GM12892 (cell line): ENCODE measurements around the gene IL12A.
A peak's percentile ranks its signal among the peaks of the same experiment; 100 is the strongest.

Experiments
- DNase-seq: peaks from one replicate; pipeline ENCODE4 v3.0.0; 2011; ENCODE audit not compliant: insufficient read length
- FAIRE-seq: peaks from 2 replicates; lab custom pipeline; 2011; peaks lifted over from hg19 to GRCh38; lab: Jason Lieb, UNC
- POLR2A ChIP-seq: IDR thresholded peaks from 2 replicates; pipeline ENCODE4 v1.6.1; 2011; ENCODE audit warnings: low read depth, low read length, control low read depth
- POLR2AphosphoS5 ChIP-seq: IDR thresholded peaks from 2 replicates; pipeline ENCODE4 v1.6.1; 2011; ENCODE audit warnings: low read depth, low read length, control low read depth
- TAF1 ChIP-seq: IDR thresholded peaks from 2 replicates; pipeline ENCODE4 v1.6.1; 2011; ENCODE audit warnings: low read depth, mild to moderate bottlenecking, control low read depth, low read length, borderline replicate concordance

IL12A gene

DNA sequence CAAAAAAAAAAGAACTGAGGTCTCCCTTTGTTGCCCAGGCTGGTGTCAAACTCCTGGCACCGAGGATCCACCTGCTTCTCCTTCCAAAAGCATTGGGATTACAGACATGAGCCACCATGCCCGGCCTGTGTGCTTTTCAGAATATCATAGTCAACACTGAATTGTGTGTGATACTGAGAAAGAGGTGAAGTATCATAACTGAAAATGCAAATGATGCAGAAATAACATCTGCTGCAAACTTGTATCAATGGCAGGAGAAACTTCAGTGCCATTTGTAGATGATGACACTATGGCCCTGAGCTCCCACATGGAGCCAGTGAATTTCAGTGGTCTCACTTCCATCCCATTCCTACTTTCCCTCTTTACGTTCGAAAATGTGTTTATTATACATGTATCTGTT is 21.9 kb downstream of the IL12A start:
- TF ChIP-seq POLR2AphosphoS5 (no peak), TAF1 (no peak), POLR2A (no peak)
- DNase-seq: peak; percentile 16
- peak; percentile 73 for FAIRE-seq

DNA sequence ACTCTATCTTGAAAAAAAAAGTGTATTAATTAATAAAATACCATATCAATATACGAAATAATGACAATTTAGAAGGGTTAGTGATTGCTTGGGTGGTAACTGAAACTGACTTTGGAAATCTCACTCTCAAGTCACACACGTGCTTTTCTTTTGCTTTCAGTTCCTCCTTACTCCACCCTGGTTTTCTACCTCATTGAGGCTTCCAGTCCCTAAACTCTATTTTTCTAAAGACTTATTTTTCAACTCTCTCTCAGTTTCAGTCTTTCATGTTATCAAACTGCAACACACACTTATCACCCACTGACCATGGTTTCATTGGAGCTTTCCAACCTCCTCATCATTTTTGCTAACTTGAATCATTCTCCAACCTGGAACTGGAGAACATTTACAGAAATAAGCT is 23.5 kb downstream of the IL12A start:
- FAIRE-seq (peak; percentile 84), DNase-seq (peak; percentile 27)
- TF ChIP-seq POLR2AphosphoS5 (no peak), POLR2A (no peak), TAF1 (no peak)

DNA sequence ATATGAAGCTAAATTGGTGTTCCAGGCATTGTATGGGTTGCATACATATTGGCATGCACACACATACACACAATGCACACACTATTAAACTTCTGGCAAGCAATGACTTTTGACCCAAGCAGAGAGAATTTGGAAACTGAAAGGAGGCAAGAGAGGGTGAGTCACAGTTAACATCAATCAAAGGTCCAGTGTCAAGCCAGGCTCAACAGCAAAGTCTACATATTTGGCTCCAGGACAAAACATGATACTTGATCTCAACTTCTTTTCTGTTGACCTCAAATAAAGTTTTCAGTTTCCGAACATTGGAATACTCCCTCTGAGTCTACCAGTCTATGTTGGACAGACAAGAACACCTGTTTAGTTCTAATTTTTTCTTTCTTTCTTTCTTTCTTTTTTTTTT is 28.3 kb downstream of the IL12A start:
- no peak for DNase-seq
- no peak for TF ChIP-seq POLR2A
- no peak for TF ChIP-seq POLR2AphosphoS5
- no peak for TF ChIP-seq TAF1
- FAIRE-seq: no peak

DNA sequence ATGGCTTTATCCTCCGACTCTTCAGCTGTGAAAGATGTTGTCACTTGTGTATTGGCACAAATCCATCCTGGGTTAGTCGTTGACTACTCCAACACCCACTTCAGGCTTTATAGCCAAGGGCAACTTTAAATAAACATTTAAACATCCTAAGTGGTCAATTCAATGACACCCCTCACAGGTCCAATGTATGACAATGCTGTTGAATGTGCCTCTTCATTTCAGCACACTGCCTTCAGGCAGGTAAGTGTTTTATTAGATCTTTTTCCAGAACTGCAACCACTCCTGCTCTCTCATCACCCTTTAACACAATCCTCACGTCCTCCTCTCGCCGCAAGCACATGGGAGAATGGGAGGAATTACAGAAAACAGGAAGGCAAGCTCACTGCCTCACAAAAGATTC is 30.3 kb downstream of the IL12A start:
- no peak for TF ChIP-seq TAF1
- no peak for TF ChIP-seq POLR2AphosphoS5
- TF ChIP-seq POLR2A: no peak
- FAIRE-seq (no peak), DNase-seq (no peak)

DNA sequence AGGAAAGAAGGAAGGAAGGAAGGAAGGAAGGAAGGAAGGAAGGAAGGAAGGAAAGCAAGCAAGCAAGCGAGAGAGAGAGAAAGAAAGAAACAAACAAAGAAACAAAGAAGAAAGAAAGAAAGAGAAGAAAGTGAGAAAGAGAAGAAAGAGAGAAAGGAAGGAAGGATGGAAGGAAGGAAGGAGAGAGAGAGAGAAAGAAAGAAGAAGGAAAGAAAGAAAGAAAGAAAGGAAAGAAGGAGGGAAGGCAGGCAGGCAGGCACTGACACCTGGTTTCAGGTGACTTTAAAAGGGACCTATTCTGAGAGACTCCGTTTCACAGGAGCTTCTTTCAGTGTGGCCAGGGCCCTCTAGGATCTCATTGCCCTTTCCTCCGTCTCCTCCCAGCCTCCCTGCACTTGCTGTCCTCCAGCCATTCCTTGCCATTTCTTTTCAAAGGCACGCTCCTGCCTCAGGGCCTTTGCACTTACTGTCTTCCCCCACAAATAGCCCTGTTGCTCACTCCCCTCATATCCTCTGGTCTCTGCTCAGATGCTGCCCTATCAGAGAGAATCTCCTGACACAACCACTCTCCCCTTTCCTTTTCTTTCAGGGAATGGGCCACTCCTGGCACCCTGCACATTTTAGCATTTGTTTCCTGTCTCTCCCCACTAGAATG is 31.5 kb downstream of the IL12A start:
- FAIRE-seq: no peak
- TF ChIP-seq POLR2A: no peak
- no peak for TF ChIP-seq POLR2AphosphoS5
- TF ChIP-seq TAF1: no peak
- DNase-seq: no peak

DNA sequence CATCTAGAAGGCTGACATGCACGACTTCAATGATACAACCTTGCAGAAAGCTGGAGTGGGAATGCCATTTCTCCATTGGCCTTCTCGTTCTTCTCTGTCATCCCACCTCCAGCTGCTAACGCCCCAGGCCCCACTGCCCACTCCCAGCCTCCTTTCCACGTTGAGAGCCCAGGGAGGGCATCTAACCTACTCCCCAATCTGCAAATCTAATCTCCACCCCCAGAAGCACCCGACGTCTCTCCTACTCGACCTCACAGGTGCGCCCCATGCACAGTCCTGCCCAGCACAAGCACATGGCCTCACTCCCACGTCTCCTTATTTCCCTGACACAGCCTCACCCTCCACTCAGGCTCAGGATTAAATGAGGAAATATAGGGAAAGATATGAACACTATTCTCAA is 33.4 kb downstream of the IL12A start:
- DNase-seq (no peak), FAIRE-seq (no peak)
- no peak for TF ChIP-seq POLR2A
- TF ChIP-seq POLR2AphosphoS5: no peak
- no peak for TF ChIP-seq TAF1

DNA sequence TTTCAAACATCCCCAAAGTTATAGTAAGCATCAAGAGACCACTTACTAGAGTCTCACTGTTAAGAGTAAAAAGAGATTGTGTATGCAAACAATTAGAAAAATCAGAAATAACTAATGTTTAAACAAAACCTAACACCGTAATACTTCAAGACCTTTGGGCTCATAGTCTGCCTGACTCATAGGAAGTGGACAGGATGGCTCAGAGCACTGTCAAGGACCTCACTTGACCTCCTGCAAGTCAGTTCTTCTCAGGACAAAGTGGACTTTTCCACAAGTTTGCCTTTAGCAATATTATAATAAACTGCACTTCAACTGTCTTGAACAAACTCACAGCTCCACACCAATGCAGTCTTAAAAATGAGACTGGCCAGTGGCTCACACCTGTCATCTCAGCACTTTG is 34.8 kb downstream of the IL12A start:
- TF ChIP-seq POLR2AphosphoS5 (no peak), TAF1 (no peak), POLR2A (no peak)
- FAIRE-seq: no peak
- no peak for DNase-seq

DNA sequence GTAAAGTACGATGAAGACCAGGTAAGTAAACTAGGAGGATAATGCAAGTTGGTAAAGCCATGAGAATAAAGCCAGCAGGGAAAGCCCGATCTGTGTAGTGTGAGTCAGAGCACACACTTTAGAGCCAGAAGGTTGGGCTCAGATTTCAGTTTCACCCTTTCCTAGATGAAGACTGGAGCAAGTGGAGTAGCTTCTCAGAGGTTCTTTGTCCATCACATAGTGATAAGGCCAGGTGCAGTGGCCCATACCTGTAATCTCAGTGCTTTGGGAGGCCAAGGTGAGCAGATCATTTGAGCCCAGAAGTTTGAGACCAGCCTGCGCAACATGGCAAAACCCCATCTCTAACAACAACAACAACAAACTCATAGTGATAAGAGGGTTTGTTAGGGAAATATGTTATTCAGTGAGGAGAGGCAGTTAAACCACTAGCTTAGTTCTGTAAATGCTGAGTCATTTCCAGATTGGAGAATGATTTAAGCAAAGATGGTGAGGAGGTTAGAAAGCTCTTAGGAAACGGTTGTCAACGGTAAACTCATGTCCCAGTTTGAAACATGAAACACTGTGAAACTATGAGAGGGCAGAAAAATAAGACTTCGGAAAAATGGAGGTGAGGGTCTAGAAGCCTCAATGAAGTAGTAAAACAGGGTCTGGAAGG is 39.0 kb downstream of the IL12A start:
- no peak for TF ChIP-seq TAF1
- TF ChIP-seq POLR2AphosphoS5: no peak
- no peak; the same call in 1 of the 2 replicates for TF ChIP-seq POLR2A
- FAIRE-seq: peak; percentile 98
- no peak for DNase-seq

DNA sequence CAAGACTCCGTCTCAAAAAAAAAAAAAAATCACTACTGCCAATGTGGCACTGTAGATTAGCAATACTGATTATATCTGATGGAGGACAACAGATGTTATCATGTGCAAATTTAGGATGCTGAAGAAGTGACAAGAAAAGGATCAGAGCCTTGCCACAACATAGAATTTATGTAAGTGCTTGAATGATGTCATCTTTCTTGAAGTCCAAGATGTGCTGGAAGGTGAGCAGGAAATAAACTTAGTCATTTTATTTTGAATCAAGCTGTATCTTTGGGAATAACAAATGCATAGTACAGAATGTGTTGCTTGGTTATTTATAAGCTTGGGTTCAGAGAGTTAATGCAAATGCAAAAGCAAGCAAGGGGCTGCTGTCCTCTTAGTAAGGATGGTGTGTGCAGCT is 47.1 kb downstream of the IL12A start:
- TF ChIP-seq POLR2A (no peak), POLR2AphosphoS5 (no peak), TAF1 (no peak)
- DNase-seq (no peak), FAIRE-seq (no peak)

DNA sequence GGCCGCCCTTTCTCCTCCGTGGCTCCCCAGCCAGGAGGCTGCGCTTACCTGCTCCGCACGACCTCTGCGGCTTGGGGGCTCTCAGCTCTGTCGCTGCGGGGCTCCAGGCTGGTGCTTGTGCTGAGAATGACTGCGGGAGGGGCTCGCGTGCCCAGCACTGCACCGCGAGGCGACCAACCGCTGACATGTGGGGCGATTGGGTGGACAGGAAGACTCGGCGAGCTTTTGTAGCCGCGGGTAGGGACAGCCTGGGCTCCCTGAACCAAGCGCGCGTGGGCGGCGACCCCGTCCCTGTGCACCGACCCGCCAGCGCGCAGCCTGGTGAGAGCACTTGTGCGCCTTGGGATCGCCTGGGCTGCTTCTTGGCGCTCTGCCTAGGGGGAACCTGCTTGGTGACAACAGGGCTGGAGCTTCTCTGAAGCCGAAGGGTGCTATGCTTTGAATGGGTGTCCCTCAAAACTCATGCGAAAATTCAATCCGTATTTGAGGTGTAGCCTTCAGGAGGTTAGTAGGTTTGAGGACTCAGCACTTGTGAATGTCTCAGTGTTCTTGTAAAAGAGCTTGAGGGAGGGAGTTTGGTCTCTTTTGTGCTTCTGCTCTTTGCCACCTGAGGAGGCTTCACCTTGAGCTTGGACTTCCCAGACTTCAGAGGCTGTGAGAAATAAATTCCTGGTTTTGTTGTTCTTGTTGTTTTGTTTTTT is 50.4 kb downstream of the IL12A start:
- DNase-seq (peak; percentile 23), FAIRE-seq (no peak)
- TF ChIP-seq POLR2A (no peak), TAF1 (no peak), POLR2AphosphoS5 (no peak)

DNA sequence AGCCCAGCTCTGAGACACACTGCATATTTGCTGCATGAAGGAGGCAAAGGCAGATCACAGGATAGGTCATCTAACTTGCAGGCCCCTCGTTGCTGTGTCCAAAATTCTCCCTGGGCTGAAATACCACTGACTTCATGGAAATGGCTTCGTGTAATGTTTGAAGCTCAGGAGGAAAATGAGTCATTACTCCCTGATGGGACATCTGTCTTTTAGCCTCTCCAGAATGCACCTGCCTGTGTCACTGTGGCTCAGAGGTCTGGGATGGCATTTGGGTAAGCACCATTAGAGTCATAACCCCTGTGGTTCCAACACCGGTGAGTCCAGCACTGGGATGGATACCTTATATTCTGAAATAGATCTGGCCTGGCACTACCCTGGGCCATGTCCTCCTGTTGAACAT is 51.5 kb downstream of the IL12A start:
- TF ChIP-seq POLR2A: no peak
- no peak for TF ChIP-seq TAF1
- TF ChIP-seq POLR2AphosphoS5: no peak
- DNase-seq (no peak), FAIRE-seq (no peak)
